Hematopoietic multipotent progenitor cell treated with erythropoietin and hydrocortisone succinate and interleukin-3 and kit ligand, for 17 days (in vitro differentiated cells): Measurements from ENCODE around the gene DYDC2.
A peak's percentile ranks its signal among the peaks of the same experiment; 100 is the strongest.

Experiments
- DNase-seq: peaks from one replicate; pipeline ENCODE4 v3.0.0-alpha.2; 2015; ENCODE audit warnings: low spot score

Gene DYDC2

GRCh38 chr10:80372675-80373074, 16.1 kb downstream of the DYDC2 start:
- no peak for DNase-seq

GRCh38 chr10:80373502-80373901, 16.9 kb downstream of the DYDC2 start:
- DNase-seq = no peak

- no peak for DNase-seq
Observed at GRCh38 chr10:80379701-80380100, 23.1 kb downstream of the DYDC2 start.

DNA sequence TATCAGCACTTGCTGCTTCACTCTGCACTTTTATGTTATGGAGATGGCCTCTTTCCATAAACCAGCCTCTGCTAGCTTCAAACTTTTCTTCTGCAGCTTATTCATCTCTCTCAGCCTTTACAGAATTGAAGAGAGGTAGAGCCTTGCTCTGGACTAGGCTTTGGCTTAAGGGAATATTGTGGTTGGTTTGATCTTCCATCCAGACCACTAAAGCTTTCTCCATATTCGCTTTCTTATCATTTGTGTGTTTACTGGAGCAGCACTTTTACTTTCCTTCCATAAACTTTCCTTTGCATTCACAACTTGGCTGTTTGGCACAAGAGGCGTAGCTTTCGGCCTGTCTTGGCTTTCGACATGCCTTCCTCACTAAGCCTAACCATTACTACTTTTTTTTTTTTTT, 23.6 kb downstream of the DYDC2 start:
- DNase-seq = no peak

DNA sequence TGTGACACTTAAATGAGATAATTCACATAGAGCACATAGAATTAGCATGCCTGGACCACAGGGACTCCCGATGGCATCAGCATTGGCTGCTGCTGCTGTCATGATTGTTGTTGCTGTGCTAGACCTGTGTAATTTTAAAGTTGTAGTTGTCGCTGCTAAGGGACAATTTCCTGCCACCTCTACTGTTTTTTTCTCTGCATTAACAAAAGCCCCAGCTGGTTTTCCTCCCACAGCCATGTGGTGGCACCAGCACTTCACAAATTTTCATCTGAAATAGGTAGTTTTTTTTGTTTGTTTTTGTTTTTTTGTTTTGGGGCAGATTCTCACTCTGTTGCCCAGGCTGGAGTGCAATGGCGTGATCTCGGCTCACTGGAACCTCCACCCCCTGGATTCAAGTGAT, 26.4 kb downstream of the DYDC2 start:
- DNase-seq = peak; percentile 33

GRCh38 chr10:80390740-80391139, 34.2 kb downstream of the DYDC2 start:
- DNase-seq = no peak

DNA sequence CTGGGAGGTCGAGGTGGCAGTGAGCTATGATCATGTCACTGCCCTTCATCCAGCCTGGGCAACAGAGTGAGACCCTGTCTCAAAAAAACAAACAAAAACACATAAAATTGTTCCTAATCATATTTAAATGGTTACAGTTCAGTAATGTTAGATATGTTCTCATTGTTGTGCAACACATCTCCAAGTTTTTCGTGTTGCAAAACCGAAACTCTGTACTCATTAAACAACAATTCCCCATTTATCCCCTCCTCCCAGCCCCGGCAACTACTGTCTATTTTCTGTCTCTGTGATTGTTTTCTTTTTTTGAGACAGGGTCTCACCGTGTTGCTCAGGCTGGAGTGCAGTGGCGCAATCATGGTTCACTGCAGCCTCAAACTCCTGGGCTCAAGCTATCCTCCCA, 35.7 kb downstream of the DYDC2 start:
- no peak for DNase-seq

DNA sequence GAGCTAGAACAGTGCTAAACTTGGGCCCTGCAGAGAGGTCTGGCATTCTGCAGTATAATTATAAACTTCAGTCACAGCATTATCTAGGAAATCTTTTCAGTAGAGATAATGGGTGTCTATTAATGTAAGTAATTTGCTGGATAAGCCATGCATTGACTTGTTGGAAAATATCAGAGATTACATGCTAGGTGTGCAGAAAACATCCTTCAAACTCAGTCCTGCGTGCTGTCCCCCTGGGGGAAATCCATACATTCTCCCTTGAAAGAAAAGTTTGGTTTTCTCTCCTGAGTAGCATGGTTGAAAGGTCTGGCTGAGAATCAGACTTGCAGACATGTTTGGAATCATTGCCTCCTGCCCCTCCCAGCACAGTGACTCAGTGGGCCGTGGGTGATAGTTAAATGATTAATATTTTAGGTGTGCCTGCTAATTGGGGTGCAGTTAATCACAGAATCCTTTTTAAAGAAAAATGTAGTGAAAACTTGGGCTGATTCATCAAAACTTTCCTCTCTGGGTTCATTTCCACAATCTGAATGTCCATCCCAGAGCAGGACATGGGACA, 37.9 kb downstream of the DYDC2 start:
- no peak for DNase-seq

- no peak for DNase-seq
Observed at GRCh38 chr10:80397014-80397413, 40.4 kb downstream of the DYDC2 start.

DNA sequence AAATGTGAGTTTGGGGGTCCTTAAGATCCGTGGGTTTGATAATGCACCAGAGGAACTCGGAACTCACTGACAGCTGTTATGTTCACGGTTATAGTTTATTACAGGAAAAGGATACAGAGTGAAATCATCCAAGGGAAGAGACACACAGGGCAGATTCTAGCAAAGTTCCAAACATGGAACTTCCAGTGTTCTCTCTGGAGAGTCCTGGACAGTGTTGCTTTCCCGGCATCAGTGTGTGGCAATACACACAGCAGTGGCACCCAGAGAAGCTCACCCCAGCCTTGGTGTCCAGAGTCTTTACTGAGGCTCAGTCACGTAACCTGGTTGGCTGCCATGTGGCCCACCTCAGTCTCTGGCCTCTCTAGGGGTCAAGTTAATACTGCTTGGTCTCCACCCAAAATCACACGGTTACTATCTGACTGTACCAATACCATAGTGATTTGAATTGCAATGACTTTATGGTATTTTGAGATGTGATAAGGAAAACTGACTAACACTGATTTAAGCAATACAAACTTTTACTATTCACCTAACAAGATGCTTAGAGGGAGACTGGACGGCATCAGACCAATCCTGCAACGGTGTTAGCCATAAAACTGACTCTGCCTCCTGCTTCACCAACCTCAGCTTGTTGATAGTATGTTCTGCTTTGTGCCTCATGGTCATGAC, 43.7 kb downstream of the DYDC2 start:
- DNase-seq = no peak

- DNase-seq = no peak
Observed at GRCh38 chr10:80405035-80405434, 48.5 kb downstream of the DYDC2 start.

- DNase-seq = no peak
Observed at GRCh38 chr10:80405626-80406025, 49.0 kb downstream of the DYDC2 start.

DNA sequence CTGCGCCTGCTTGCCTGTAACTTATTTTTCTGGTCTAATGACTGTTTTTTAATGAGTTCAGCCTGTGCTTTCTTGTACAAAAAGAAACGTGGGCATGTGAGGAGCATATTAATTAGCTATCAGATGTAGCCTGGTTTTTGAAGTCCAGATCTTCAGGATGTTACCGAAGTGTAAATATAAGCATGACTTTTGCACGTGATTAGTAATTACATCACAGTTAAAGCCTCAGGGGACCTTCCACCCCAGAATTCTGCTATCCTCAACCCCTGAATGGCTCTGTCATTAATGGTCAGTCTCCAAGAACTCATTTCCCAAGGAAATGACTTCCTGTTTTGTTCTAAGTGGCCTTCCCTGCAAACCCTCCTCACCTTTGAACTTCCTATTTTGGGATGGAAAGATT, 49.6 kb downstream of the DYDC2 start:
- no peak for DNase-seq

- DNase-seq = no peak
Observed at GRCh38 chr10:80407812-80408241, 51.2 kb downstream of the DYDC2 start.

GRCh38 chr10:80408242-80409101, 51.9 kb downstream of the DYDC2 start, which contains the start of gene PRXL2A:
Gene PRXL2A, plus strand, starts transcription at chr10:80408551. Its CDS starts 11,917 bp downstream, at chr10:80420468.
- no peak for DNase-seq

- no peak for DNase-seq
Observed at GRCh38 chr10:80409121-80409520, 52.5 kb downstream of the DYDC2 start.

GRCh38 chr10:80410122-80410521, 53.5 kb downstream of the DYDC2 start:
- no peak for DNase-seq

DNA sequence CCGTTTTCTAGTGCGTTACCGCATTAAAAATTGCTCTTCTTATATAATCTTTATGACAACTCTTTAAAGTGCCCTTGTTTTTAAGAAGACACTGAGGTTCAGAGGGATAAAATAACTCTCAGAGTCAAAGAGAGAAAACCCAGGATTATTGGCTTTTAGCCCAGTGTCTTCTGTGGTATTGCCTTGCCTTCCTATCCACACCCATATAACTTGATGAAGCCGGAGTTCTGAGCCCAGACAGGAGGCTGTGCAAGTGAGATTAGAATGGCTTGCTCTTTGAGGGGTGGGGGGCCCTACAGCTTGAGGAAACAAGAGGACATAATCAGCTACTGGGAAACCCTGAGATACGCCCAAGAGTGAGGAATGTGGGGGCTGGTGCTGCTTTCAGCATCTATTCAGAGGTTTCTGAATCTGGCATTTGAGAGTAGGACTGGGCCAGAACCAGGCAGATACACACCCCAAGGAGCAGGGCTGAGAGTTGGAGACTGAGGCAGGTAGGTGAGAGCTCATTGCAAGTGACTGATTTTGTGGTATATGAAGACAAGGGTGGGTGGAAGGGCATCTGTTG, 54.1 kb downstream of the DYDC2 start:
- DNase-seq = peak; percentile 13

DNA sequence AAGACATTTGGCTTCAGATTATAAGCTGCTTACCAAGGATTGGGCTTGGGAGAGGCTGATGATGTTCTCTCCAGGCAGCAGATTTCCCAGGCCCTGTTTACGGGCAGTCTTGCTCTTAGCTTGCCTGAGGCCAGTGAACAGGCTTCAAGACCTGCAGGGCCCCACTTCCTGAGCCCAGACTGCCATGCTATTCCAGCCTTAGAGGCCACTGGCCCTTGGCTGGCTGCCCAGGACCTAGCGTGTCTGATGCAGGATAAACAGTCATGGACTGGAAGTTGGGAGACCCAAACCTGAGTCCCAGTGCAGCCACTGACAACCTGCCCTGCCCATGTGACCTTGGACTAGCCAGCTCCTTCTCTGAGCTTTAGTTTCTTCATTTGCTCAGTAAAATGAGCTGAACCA, 54.7 kb downstream of the DYDC2 start:
- DNase-seq = no peak

- no peak for DNase-seq
Observed at GRCh38 chr10:80411681-80412220, 55.2 kb downstream of the DYDC2 start.

DNA sequence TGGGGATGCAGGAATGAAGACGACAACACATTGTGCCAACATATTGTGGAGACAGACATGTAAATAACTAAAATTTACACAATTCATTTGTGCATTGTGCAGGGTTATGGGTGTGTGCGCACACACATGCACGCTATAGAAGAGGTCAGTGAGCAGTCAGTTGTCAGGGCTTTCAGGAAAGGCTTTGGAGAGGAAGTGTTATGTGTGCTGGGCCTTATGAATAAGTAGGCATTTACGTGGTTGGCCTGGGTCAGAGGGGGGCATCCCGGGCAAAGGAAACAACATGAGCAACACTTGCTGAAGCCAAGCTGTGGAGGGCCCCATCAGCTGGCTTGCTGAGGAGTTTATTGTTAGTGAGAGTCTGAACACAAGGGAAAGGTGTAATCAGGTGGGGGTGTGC, 55.9 kb downstream of the DYDC2 start:
- DNase-seq = no peak

DNA sequence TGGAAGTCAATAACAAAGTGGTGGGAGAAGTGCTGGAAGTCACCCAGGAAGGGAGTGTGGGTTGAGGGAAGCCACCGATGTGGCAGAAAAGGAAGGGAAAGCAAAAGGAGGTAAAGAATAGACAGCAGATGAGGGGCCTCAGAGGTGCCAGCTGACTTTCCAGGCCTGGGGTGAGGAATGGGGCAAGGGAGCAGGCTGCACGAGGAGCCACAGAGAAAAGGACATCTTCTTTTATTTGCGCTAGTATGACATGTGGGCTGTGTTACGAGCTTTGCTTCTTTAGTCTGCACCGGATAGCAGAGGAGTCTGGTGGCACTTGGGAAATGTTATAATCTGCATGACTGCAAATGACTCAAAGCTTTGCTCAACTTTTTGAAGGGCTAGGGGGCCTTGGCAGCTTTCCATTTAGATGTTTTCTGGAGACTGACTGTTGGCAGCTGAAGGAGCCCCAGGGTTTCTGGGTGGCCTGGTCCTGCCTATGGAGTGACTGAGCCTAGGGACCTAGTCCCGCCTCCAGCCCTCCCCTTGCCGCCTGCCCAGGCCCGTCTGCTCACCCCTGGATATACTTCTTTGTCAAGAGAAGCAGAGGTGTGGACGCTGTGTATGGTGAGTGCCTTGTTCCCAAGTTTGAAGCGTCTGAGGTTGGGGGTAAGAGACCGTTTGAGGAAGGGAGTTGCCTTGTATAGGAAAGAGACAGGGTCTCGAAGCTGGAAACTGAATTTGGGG, 56.9 kb downstream of the DYDC2 start:
- DNase-seq = no peak
